Breast epithelium (tissue), 4 donors: ENCODE data around the gene PLEKHB2. TPM values are rescaled to one million over a fixed set of nuclear protein-coding genes. Genes with fewer than 3 reads are reported as not detected.
"Not testable (repeated sequence)": the region's sequence is repeated elsewhere in the genome, so short reads cannot be mapped to it uniquely, and the experiment has no call there.

Source experiments
- DNase-seq, 2 donors: peaks; one replicate each; pipeline ENCODE4 v3.0.0-alpha.2; 2019; ENCODE audit warnings: low spot score in 2 of 2
- H3K27ac ChIP-seq, 2 donors: fragments of 200-600 bp; sonication (generic) in 1 of 2; one replicate each; pipeline ENCODE4 v1.5.1; 2016 to 2019; ENCODE audit warnings: mild to moderate bottlenecking in 1 of 2
- H3K27me3 ChIP-seq, 2 donors: fragments of 200-600 bp; sonication (generic) in 1 of 2; one replicate each; pipeline versions ENCODE4 v1.5.1 to v1.6.0; 2017 to 2019; ENCODE audit warnings: control low read depth in 1 of 2, mild to moderate bottlenecking in 1 of 2
- H3K36me3 ChIP-seq: fragments of 200-600 bp; one replicate; pipeline ENCODE4 v1.5.1; 2019
- H3K4me1 ChIP-seq, 2 donors: fragments of 200-600 bp; sonication (generic); one replicate each; pipeline ENCODE4 v1.5.1; 2016 to 2019; ENCODE audit warnings: control low read depth in 1 of 2
- H3K4me3 ChIP-seq, 3 donors: fragments of 200-600 bp; sonication (generic); 1 replicate in 2 of 3; 2 replicates in 1 of 3; pipeline ENCODE4 v1.5.1; 2016 to 2019; ENCODE audit warnings: mild to moderate bottlenecking in 3 of 3, moderate library complexity in 2 of 3
- H3K9me3 ChIP-seq, 2 donors: fragments of 200-600 bp; sonication (generic) in 1 of 2; one replicate each; pipeline ENCODE4 v1.5.1; 2016 to 2019; ENCODE audit warnings: control low read depth in 1 of 2
- POLR2A ChIP-seq: fragments of 450-650 bp; IDR thresholded peaks from one replicate; pipeline ENCODE4 v1.6.1; 2016; ENCODE audit warnings: antibody characterized with exemption, mild to moderate bottlenecking, moderate library complexity
- POLR2AphosphoS5 ChIP-seq, 3 donors: sonication (generic); formaldehyde crosslinking; IDR thresholded peaks; one replicate each; pipeline ENCODE4 v1.6.1; 2017; ENCODE audit warnings: antibody characterized with exemption in 3 of 3
- intact Hi-C: fragments of 100-400 bp; cut with DNase I; formaldehyde crosslinking; loops from one replicate; pipeline ENCODE4 v1.15.1; 2023; ENCODE audit warnings: low total_unique reads
- total RNA-seq, 3 donors: library from RNA; depleted of rRNA; stranded (reverse); fragments of >200 nt; gene quantifications; one replicate each; pipeline ENCODE4 v1.1.0, GENCODE V29; 2016
- TF ChIP-seq, protein P1 (sequence below), 3 donors: fragments of 450-650 bp; IDR thresholded peaks; one replicate each; pipeline ENCODE4 v1.5.1; 2016 to 2017; ENCODE audit warnings: antibody characterized with exemption in 3 of 3, mild to moderate bottlenecking in 3 of 3, moderate library complexity in 3 of 3

Gene PLEKHB2
- total RNA-seq, 3 donors from 2014 or later, result 47.4 to 75.4 (median 73.6) TPM

DNA sequence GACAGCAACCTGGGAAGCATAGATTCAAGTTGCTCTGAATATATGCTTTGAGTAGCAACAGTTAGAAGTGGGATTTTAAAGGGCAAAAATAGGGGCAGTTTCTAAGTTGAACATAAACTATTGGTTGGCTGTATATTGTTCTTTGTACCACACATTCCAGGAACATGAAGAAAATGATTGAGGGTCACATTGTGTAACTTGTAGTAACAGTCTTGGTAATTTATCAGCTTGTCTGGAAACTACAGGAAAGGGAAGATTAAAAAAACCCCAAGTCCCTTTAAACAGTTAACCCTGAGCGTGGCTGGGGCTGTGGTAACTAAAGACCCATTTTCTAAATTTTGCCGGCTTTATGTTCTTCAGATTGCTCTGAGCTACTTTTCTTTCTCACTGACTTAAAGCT, 7.4 kb downstream of the PLEKHB2 start:
- H3K27ac ChIP-seq, result no peak overlapping the region
- H3K27me3 ChIP-seq, result no peaks in the 10 kb centered on the region
- H3K9me3 ChIP-seq, result no peaks in the 10 kb centered on the region
- DNase-seq, result no peak
- intact Hi-C loops, result no loop called here
- TF ChIP-seq POLR2A (no peak), POLR2AphosphoS5 (IDR thresholded peaks at IDR 0.05) (no peak)
- TF ChIP-seq, protein P1, sequence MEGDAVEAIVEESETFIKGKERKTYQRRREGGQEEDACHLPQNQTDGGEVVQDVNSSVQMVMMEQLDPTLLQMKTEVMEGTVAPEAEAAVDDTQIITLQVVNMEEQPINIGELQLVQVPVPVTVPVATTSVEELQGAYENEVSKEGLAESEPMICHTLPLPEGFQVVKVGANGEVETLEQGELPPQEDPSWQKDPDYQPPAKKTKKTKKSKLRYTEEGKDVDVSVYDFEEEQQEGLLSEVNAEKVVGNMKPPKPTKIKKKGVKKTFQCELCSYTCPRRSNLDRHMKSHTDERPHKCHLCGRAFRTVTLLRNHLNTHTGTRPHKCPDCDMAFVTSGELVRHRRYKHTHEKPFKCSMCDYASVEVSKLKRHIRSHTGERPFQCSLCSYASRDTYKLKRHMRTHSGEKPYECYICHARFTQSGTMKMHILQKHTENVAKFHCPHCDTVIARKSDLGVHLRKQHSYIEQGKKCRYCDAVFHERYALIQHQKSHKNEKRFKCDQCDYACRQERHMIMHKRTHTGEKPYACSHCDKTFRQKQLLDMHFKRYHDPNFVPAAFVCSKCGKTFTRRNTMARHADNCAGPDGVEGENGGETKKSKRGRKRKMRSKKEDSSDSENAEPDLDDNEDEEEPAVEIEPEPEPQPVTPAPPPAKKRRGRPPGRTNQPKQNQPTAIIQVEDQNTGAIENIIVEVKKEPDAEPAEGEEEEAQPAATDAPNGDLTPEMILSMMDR (IDR thresholded peaks at IDR 0.05), result no peak
- H3K36me3 ChIP-seq, result no peaks in the 10 kb centered on the region
- H3K4me3 ChIP-seq, result no peak overlapping the region
- no peaks in the 10 kb centered on the region for H3K4me1 ChIP-seq

DNA sequence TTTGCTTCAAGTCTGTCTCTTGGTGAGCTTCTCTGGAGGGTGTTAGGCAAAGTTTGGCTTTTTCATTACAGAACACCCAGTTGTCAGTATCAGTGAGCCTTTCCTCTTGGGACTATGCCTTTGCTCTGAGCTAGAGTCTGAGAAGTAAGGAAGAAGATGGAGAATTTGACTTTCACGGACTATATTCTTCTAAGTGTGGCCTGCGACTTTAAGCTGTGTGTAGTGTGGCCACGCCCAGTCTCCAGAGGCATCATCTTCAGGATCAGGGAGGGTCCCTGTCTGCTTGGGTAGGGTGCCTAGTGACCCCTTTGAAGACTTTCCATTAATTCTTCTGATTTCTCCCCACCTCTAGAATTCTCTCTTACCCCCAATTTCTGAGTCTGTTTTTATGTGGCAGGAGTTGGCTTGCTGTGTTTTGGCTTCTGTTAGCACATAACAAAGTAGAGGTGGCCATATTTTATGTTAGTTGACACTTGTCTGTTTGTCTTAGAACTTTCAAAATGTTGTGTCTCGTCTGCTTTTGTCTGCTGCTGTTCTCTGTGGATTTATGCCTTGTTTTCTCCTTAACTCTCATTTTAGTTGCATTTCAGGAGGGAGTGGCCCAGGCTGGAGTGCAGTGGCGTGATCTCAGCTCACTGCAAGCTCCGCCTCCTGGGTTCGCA, 8.6 kb downstream of the PLEKHB2 start:
- Histone ChIP-seq H3K27me3 (no peaks in the 10 kb centered on the region), H3K4me3 (no peak overlapping the region), H3K36me3 (no peaks in the 10 kb centered on the region), H3K27ac (no peak overlapping the region), H3K4me1 (no peaks in the 10 kb centered on the region), H3K9me3 (no peaks in the 10 kb centered on the region)
- no peak for TF ChIP-seq POLR2A
- TF ChIP-seq, protein P1 (IDR thresholded peaks at IDR 0.05), result no peak
- no peak for TF ChIP-seq POLR2AphosphoS5 (IDR thresholded peaks at IDR 0.05)
- intact Hi-C loops, result no loop called here
- DNase-seq, result no peak

DNA sequence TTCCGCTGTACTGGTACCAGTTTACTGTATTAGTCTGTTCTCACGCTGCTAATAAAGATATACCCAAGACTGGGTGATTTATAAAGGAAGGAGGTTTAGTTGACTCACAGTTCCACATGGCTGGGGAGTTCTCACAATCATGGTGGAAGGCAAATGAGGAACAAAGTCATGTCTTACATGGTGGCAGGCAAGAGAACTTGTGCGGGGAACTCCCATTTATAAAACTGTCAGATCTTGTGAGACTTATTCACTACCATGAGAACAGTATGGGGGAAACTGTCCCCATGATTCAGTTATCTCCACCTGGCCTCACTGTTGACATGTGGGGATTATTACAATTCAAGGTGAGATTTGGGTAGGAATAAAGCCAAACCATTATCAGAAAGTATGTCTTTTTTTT, 9.8 kb downstream of the PLEKHB2 start:
- H3K36me3 ChIP-seq, intact Hi-C loops, DNase-seq, H3K4me3 ChIP-seq, H3K9me3 ChIP-seq, H3K27ac ChIP-seq, H3K4me1 ChIP-seq, H3K27me3 ChIP-seq: not testable (repeated sequence)

DNA sequence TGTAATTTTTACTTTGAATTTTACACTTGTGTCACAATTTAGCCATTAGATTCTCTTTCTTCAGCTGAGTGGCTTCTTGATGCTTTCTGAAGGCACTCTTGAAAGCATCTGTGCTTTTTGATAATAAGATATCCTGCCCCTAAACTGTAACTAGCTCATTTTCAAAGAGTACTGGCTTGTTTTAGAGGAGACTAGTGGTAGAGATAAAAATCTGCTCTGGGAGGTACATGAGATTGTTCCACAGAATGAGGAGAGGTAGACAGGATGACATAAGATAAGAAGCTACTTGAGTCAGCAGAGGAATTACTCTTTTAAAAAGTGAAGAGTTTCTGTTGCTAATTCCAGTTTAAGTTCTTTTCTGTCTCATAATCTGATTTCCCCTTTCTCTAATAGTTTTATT, 10.6 kb downstream of the PLEKHB2 start:
- Histone ChIP-seq H3K27ac (no peak overlapping the region), H3K9me3 (no peaks in the 10 kb centered on the region), H3K4me1 (no peaks in the 10 kb centered on the region), H3K27me3 (no peaks in the 10 kb centered on the region), H3K36me3 (no peaks in the 10 kb centered on the region), H3K4me3 (no peak overlapping the region)
- intact Hi-C loops, result no loop called here
- no peak for DNase-seq
- TF ChIP-seq POLR2A, result no peak
- TF ChIP-seq, protein P1 (IDR thresholded peaks at IDR 0.05), result no peak

DNA sequence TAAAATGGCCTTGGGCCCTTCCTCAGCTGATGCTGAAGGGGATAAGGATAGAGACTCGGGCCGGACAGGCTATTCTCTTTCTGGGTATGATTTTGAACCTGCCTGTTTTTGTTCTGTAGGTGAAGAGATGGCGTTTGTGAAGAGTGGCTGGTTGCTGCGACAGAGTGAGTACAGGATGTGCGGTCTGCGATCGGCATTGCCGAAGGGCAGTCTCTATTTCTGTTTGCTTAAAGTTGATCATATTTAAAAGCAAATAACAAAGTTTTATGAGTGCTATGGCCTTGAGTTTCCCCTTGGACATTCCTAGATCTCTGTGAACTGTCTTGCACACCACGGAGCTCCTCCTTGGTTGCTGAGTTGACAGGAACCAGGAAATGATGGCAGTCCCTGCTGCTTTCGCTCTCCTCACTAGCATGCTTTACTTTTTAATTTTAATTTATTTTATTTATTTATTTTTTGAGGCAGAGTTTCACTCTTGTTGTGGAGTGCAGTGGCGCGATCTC, 15.7 kb downstream of the PLEKHB2 start:
- Histone ChIP-seq H3K9me3 (no peaks in the 10 kb centered on the region), H3K4me1 (no peaks in the 10 kb centered on the region), H3K36me3 (no peaks in the 10 kb centered on the region), H3K27ac (no peak overlapping the region), H3K27me3 (no peaks in the 10 kb centered on the region), H3K4me3 (no peak overlapping the region)
- intact Hi-C loops, result no loop called here
- no peak for DNase-seq
- TF ChIP-seq POLR2A (no peak), POLR2AphosphoS5 (IDR thresholded peaks at IDR 0.05) (no peak)
- TF ChIP-seq, protein P1 (IDR thresholded peaks at IDR 0.05), result no peak

DNA sequence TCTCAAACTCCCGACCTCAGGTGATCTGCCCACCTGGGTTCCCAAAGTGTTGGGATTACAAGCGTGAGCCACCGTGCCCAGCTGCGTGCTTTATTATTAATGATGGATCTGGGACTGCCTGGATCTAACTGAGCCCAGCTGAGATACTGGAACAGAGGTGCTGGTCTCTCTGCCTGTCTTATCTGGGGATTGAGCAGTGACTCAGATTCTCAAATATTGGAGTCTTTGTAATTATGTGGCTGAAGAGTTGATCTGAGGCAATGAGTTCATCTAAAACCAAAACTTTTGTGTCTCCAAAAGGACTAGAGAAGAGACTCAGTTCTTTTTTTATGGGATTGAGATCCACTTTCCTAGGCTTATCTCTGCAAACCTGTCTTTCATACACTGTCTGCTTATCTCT, 16.3 kb downstream of the PLEKHB2 start:
- TF ChIP-seq POLR2AphosphoS5 (IDR thresholded peaks at IDR 0.05), result no peak
- no peak for TF ChIP-seq POLR2A
- TF ChIP-seq, protein P1 (IDR thresholded peaks at IDR 0.05), result no peak
- Histone ChIP-seq H3K9me3 (no peaks in the 10 kb centered on the region), H3K36me3 (no peaks in the 10 kb centered on the region), H3K27me3 (no peaks in the 10 kb centered on the region), H3K27ac (no peak overlapping the region), H3K4me1 (no peaks in the 10 kb centered on the region), H3K4me3 (no peak overlapping the region)
- intact Hi-C loops, result no loop called here
- no peak for DNase-seq
